ENCODE results near the gene HOXB1.

Gene HOXB1

GRCh38 chr17:48553826-48554225 is 23.0 kb upstream of the HOXB1 start:
- TF ChIP-seq GATA2 (IDR thresholded peaks at IDR 0.05; ENCODE audit: low read depth, low read length), result no peak
- TF ChIP-seq GATA3 (IDR thresholded peaks at IDR 0.05; ENCODE audit: low read depth, low read length), result no peak

DNA sequence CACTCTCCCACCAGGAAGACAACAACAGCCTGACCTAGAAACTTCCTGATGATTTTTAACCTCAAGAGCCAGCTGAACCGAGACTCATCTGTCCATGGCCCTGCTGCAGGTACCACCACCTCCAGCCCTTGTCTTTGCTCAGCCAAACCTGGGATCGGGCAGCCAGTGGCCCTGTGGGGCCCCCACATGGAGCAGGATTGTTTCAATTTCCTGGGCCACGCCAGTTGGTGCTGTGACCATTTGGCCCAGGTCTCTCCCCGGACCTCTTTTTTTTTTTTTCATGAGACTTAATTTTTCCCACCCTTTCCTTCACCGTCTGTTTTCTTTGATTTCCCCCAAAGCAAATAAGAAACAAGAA is 22.4 kb upstream of the HOXB1 start:
- no peak for TF ChIP-seq GATA3 (IDR thresholded peaks at IDR 0.05; ENCODE audit: low read depth, low read length)
- TF ChIP-seq GATA2 (IDR thresholded peaks at IDR 0.05; ENCODE audit: low read depth, low read length), result no peak

DNA sequence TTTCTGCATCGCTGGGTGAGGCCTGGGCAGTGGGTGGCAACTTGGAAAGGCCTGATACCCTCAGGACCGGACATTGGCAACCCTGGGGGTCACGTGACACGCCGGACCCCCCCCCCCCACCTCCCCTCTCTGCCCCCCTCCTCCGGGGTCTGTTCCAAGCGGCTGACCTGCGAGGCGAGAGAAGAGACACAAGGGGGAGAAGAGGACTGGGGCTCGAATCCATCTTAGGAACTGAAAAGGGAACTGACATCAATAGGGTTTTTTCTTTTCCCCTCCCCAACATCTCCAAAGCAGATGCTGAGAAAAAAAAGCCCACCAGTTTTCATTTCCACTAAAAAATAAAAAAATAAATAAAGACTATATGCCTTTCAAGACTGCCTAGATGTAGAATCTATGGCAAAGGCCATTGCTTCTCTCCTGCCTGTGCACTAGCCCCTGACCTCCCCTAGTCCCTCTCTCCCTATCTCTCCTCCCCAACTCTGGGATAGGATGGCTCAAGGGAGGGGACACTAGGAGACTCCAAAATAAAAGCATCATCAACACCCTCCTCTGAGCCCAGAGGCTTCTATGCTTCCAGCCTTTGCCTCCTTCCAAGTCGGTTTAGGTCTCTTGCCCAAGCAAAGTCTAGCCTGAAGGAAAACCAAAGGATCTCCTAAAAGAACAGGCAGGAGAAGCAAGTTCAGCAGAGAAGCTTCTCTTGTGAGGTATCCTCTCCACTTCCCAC is 21.8 kb upstream of the HOXB1 start:
- no peak for TF ChIP-seq GATA2 (IDR thresholded peaks at IDR 0.05; ENCODE audit: low read depth, low read length)

DNA sequence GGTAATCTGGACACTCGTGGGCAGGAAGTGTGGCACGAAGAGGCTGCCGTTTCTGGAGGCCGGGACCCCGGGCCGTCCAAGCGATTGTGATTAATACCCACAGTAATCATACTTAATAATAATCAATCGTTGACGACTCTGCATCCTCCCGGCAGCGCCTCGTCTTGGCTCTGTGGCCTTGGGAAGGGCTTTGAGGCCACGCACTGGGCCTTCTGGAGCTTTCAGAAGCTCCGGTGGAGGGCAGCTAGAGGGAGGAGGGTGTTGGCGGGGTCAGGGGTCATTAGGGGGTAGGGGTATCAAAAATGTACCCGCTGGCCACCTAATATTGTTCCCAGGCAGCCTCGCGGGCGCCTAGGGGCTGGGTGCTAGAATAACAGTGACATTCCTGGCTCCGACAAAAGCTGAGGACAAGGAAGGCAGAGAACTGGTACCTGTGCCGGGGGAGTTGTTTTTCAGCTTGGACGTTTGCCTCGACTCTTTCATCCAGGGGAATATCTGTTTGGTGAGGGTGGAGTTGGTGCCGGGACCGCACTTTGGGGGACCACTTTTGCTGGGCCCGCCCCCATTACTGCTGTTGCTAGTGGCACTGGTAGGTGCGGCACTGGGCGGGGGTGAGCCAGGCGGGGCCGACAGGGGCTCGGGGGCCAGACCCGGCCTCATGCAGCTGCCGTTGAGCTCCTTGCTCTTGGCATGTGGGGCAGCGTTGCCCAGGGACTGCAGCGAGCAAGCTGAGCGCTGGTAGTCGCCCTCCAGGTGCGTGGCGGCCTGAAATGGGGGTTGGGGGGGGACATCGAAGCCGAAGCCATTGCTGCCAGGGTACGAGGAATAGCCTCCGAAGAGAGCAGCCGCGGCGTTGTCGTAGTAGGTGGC is 21.0 kb upstream of the HOXB1 start:
- no peak for TF ChIP-seq GATA3 (IDR thresholded peaks at IDR 0.05; ENCODE audit: low read depth, low read length)
- no peak for TF ChIP-seq GATA2 (IDR thresholded peaks at IDR 0.05; ENCODE audit: low read depth, low read length)

DNA sequence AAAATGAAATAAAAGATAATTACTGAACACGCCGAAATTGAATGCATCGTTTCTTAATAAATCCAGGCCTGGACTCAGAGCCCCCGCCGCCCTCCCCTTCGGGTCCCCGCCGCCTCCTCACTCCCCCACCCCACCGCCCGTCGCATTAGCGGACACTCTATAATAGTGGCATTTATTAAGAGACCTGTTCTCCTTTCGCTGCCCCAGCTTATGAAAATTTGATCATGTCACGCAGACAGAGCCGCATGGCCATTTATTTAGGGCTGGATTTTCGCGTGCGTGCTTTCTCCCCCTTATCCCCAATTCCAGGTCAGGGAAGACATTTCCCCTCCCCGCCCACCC is 20.4 kb upstream of the HOXB1 start:
- TF ChIP-seq GATA2 (IDR thresholded peaks at IDR 0.05; ENCODE audit: low read depth, low read length) (no peak), GATA3 (IDR thresholded peaks at IDR 0.05; ENCODE audit: low read depth, low read length) (no peak)

DNA sequence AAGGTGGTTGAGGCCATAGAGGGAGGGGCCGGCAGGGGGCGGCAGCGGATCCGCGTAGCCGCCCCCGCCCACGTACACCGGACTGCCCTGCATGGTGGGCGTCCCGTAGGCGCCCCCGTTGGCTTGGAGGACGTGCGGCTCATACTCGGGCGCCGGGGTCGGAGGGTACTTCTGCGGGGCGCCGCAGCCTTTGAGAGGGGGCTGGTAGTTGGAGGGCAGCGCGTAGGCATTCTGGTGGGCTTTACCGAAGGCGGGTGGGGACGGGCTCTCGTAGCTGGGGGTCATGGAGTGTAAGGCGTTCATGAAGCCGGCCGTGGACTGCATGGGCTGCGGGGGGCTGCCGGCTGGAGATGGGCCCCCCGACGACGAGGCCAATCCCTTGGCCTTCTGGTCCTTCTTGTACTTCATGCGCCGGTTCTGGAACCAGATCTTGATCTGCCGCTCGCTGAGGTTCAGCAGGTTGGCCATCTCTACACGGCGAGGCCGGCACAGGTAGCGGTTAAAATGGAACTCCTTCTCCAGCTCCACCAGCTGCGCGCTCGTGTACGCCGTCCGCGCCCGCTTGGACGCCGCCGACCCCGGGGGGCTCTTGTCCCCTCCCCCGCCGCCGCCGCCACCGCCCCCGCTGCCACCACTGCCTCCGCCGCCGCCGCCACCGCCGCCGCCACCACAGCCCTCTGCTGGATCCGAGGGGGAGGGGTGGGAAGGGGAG is 19.8 kb upstream of the HOXB1 start:
- TF ChIP-seq GATA2 (IDR thresholded peaks at IDR 0.05; ENCODE audit: low read depth, low read length) (no peak), GATA3 (IDR thresholded peaks at IDR 0.05; ENCODE audit: low read depth, low read length) (no peak)

- TF ChIP-seq GATA2 (IDR thresholded peaks at IDR 0.05; ENCODE audit: low read depth, low read length), result no peak
- no peak for TF ChIP-seq GATA3 (IDR thresholded peaks at IDR 0.05; ENCODE audit: low read depth, low read length)
Measured at GRCh38 chr17:48549914-48550501, 19.2 kb upstream of the HOXB1 start.

DNA sequence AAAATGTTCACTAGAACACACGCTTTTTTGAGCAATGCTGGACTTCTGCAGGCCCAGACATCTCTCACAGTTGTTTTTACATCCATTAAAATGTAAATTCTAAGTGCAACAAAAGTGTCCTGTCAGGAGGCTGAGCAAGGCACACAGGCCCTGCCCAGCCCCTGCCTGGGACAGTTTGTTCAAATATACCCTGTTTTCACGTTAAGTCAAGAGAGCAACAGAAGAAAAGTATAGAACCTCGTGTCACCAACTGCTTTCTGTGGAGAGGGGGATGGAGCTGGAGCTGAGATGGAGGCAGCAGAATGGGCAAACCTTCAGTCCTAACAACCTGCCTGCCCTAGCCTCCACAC is 18.4 kb upstream of the HOXB1 start:
- no peak for TF ChIP-seq GATA3 (IDR thresholded peaks at IDR 0.05; ENCODE audit: low read depth, low read length)
- no peak for TF ChIP-seq GATA2 (IDR thresholded peaks at IDR 0.05; ENCODE audit: low read depth, low read length)

DNA sequence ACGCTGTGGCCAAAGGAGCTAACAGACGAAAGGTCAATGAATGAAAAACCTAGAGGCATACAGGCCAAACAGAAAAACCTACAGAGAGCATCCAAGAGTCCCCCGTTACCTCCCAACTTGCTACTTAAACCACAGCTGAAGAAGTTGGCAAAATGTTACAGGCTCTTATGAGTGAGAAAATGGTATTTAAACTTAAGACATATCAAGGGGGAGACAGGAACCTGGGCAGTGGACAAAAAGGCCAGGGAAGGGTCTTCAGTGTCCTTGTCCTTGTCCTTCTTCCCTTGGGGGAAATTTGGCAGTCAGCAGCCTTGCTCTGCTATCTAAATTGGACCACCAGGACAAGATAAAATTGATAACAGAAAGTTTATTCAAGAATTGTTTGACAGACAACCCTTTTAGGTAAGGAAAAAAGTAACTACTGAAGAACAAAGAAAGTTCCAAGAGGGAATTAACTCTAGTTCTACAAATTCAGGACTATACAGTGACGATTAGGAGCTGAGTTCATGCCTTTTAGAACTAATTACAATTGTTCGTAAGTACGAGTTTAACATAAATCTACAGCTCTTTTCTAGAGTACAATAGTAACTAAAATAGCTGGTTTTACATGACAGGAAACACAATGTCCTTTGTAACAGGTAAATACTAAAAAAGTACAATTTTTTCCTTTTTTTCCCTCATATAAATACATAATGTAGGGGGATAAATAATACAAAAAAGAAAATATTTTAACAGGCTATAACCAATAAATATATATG is 17.9 kb upstream of the HOXB1 start:
- TF ChIP-seq GATA2 (IDR thresholded peaks at IDR 0.05; ENCODE audit: low read depth, low read length), result no peak
- no peak for TF ChIP-seq GATA3 (IDR thresholded peaks at IDR 0.05; ENCODE audit: low read depth, low read length)

DNA sequence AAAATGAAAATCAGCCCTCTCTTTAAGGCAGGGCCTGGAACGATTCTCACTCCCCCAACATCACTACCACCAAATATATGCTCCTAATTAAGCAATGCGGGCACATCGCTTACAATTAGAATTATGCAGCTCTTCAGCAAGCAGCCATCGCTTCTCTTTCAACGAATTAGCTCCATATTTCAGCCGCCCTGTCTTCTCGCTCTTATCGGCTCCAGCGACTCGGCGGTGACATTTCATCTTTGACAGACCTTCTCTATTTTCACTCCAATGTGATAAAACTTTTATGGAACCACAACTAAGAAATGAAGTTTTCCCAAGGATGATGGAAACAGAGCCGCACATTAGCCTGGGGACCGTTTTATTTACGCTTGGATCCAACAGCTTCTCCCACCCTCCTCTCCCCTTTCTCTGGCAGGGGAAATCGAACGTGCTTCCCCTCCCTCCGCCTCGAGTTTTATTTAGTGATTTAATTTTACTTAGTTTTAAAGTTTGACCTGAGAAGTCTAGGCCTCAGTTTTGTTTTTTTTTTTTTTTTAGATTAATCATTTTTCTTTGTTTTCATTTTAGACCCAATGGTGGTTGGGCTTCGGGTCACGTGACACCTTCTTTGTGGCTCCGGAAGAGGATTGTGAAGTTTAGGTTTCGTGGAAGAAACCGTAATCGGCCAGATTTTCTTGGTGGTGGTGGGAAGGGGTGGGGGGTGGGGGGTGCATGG is 17.2 kb upstream of the HOXB1 start:
- TF ChIP-seq GATA2 (IDR thresholded peaks at IDR 0.05; ENCODE audit: low read depth, low read length) (no peak), GATA3 (IDR thresholded peaks at IDR 0.05; ENCODE audit: low read depth, low read length) (no peak)

DNA sequence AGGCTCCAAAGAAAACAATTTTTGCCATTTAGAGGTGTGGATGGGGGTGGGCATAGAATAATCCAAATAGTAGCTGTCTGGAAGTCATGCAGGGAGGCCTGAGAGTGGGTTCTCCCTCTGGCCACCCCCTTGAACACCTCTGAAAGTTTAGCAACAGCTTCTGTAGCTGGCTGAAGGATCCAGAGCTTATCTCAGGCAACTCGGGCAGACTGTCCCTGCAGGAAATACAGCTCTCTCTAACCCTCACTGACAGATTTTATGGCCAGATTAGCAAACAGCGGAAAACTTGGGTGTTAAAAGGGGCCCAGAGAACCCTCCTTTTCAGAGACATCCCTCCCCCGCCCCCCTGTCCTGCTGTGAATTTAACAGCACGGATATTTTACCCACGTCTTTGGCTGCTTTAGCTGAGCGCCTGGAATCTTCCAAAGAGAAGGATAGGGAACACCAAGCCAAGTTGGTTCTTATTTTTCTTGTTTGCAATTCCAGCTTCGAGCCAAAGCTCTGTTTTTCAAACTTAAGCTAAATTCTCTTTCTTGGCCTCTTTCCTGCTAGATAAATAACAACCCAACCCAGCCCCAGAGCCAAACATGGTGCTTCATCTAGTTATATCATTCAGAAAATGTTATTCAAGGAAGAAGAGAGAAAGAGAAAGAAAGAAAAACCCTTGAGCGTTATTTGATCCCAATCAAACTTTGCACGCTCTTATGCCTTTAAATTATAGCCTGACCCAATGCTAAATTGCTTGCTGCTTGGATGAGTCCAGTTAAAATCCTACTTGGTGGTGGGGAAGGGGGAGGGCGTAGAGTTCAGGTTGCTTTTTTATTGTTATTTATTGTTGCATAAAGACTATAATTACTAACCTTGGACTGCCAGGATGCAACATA is 16.4 kb upstream of the HOXB1 start:
- TF ChIP-seq GATA2 (IDR thresholded peaks at IDR 0.05; ENCODE audit: low read depth, low read length), result no peak

DNA sequence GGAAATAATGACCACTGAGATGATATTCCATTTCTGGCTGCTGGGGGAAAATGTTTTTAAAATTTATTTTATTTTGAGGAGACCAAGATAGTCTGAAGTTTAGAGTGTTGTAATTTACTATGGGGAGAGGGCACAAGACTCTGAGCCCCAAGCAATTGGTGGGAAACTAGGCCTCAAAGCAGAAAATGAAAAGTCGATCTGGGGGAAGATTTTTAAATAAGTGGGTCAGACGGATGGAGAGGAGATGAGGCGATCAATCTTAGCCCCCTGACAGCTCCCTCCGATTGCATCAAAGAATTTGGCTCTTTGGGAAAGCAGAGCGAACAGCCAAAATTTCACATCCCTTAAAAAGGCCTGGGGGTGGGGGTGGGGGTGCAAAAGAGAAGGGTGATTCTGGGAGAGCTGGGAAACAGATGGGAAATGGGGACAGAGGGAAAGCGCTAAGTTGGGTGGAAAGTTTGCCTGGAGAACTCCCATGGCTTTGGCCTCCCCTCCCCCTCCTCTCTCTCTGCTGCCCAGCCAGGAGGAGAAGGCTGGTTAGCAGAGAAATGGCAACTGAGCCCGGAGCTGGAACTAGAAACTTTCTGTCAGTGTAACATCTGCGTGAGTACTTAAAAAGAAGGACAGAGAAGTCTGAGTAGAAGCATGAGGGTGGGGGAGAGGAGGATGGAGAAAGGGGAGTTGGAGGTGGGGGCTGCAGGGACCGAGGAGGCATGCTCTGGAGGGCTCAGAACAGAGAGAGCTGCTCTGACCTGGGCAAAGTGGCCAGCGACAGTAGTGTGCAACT is 15.5 kb upstream of the HOXB1 start:
- TF ChIP-seq GATA2 (IDR thresholded peaks at IDR 0.05; ENCODE audit: low read depth, low read length) (no peak), GATA3 (IDR thresholded peaks at IDR 0.05; ENCODE audit: low read depth, low read length) (no peak)
